ENCODE data around the gene LMO7. TPM values are rescaled to one million over a fixed set of nuclear protein-coding genes. Genes with fewer than 3 reads are reported as not detected.

The LMO7 gene
- total and polyA plus RNA-seq, 2 of the 13 experiments (the other 11 are each of a cell fraction or from before 2014, with no cell fraction given) = 34.0 to 121 TPM

GRCh38 chr13:75723901-75724300, 87.8 kb downstream of the LMO7 start:
- Histone ChIP-seq H3K4me3 (replicated peaks in 1 of 3; ENCODE audit: insufficient read depth in 1 of 3, low read depth in 2 of 3, low read length in 3 of 3) (no peak overlapping the region), H3K4me1 (ENCODE audit: insufficient read depth, low read length) (no peaks in the 10 kb centered on the region), H3K36me3 (replicated peaks in 1 of 2; ENCODE audit: control insufficient read depth in 1 of 2, insufficient read depth in 2 of 2, low read length in 2 of 2) (no peaks in the 10 kb centered on the region), H3K9me3 (ENCODE audit: low read length) (no peaks in the 10 kb centered on the region), H3K4me2 (ENCODE audit: low read depth, low read length) (no peak overlapping the region), H2AFZ (ENCODE audit: low read length) (no peak overlapping the region), H3K79me2 (ENCODE audit: insufficient read depth, low read length) (no peaks in the 10 kb centered on the region), H4K20me1 (ENCODE audit: insufficient read depth, low read length) (no peaks in the 10 kb centered on the region), H3K27ac (ENCODE audit: extremely low read length, insufficient read depth, low read length) (no peak overlapping the region), H3K27me3 (ENCODE audit: control insufficient read depth in 1 of 2, insufficient read depth in 2 of 2, low read length in 2 of 2) (no peaks in the 10 kb centered on the region; a peak in 1 of 5 replicates), H3K9ac (ENCODE audit: insufficient read depth, low read depth, low read length) (no peak overlapping the region)
- ChIA-PET CTCF (ENCODE audit: low intra/inter-chr PET ratio, low total read pairs) (no interaction called here), POLR2A (no interaction called here)
- in situ Hi-C loops (cut with HindIII; ENCODE audit: extremely low pct_ligation_motif_present, low pct_unique_long_range_greater_than_20kb) = no loop called here
- intact Hi-C loops (cut with micrococcal nuclease; ENCODE audit: unreplicated experiment) = no loop called here
- no peak for ATAC-seq
- DNase-seq (ENCODE audit: low spot score) = no peak
- BruUV-seq (replicated peaks) = no TSS peak
- no peak for FAIRE-seq
- TF ChIP-seq CBX5 (CRISPR knock-in tag; IDR thresholded peaks at IDR 0.05; ENCODE audit: borderline replicate concordance) = no peak
- no peak for TF ChIP-seq MAFK (conservative IDR thresholded peaks at IDR 0.05 in 1 of 2, IDR thresholded peaks at IDR 0.05 in 1 of 2; ENCODE audit: low read length in 2 of 2)
- TF ChIP-seq RBFOX2 (IDR thresholded peaks at IDR 0.05; ENCODE audit: low read depth, low read length) = no peak
- TF ChIP-seq SMC3 (IDR thresholded peaks at IDR 0.05; ENCODE audit: low read length) = no peak
- no peak for TF ChIP-seq ZSCAN30 (CRISPR knock-in tag; IDR thresholded peaks at IDR 0.05)
- no peak for TF ChIP-seq PHF8 (CRISPR knock-in tag; IDR thresholded peaks at IDR 0.05)
- TF ChIP-seq LCORL (IDR thresholded peaks at IDR 0.05) = no peak
- TF ChIP-seq LCORL (CRISPR knock-in tag; IDR thresholded peaks at IDR 0.05) = no peak

DNA sequence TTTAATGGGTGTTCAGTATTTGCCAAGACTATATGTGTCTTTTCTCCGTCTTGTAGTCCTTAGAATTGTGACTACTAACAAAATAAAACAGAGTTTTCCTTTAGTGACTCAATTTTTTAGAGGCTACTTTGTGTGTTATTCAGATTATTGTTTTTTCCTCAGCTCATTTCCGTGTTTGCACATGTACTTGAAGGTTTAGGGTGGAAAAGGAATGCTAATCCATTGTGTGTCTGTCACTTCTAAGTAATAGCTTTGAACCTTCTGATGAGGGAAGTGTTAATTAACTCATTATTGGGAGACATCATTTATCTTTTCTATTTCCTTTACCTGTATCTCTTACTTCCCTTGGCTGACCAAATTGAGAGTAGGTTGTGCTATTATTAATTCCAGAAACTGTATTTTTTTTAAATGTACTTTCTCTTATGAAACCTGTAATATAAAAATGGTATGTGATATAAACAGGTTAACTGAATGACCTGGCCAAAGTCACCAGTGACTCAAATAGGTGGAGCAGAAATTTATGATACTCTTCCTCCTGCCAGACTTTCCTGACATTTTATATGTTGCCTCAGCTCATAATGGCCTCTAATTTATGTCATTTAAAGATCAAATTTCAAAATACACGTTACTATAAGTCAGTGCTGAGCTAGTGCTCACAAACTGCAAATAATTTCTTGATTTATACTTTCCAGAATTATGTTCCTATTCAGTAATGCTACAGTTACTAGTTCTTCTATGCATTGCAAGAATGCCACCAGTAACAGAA, 88.8 kb downstream of the LMO7 start:
- CTCF ChIA-PET (ENCODE audit: low intra/inter-chr PET ratio, low total read pairs) = no interaction called here
- ATAC-seq = no peak
- intact Hi-C loops (cut with micrococcal nuclease; ENCODE audit: unreplicated experiment) = no loop called here
- TF ChIP-seq ZC3H13 (CRISPR knock-in tag; IDR thresholded peaks at IDR 0.05) (no peak), LCORL (IDR thresholded peaks at IDR 0.05) (no peak), LCORL (CRISPR knock-in tag; IDR thresholded peaks at IDR 0.05) (no peak), ZNF136 (CRISPR knock-in tag; IDR thresholded peaks at IDR 0.05; ENCODE audit: low read depth) (no peak), MBNL3 (CRISPR knock-in tag; conservative IDR thresholded peaks at IDR 0.05) (no peak), ZBTB20 (CRISPR knock-in tag; IDR thresholded peaks at IDR 0.05; ENCODE audit: borderline replicate concordance, low read depth) (no peak), SRY (CRISPR knock-in tag; IDR thresholded peaks at IDR 0.05) (no peak), ZNF383 (CRISPR knock-in tag; IDR thresholded peaks at IDR 0.05; ENCODE audit: borderline replicate concordance) (no peak), ELF4 (CRISPR knock-in tag; IDR thresholded peaks at IDR 0.05; ENCODE audit: borderline replicate concordance) (no peak), RORA (CRISPR knock-in tag; IDR thresholded peaks at IDR 0.05) (no peak)
- TF ChIP-seq, protein P1, sequence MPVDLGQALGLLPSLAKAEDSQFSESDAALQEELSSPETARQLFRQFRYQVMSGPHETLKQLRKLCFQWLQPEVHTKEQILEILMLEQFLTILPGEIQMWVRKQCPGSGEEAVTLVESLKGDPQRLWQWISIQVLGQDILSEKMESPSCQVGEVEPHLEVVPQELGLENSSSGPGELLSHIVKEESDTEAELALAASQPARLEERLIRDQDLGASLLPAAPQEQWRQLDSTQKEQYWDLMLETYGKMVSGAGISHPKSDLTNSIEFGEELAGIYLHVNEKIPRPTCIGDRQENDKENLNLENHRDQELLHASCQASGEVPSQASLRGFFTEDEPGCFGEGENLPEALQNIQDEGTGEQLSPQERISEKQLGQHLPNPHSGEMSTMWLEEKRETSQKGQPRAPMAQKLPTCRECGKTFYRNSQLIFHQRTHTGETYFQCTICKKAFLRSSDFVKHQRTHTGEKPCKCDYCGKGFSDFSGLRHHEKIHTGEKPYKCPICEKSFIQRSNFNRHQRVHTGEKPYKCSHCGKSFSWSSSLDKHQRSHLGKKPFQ (CRISPR knock-in tag; IDR thresholded peaks at IDR 0.05; ENCODE audit: insufficient replicate concordance) = no peak

More for the DNA sequence above, 88.8 kb downstream of the LMO7 start:
- BruUV-seq (replicated peaks) = no TSS peak
- Histone ChIP-seq H3K4me3 (replicated peaks in 1 of 3; ENCODE audit: insufficient read depth in 1 of 3, low read depth in 2 of 3, low read length in 3 of 3) (no peak overlapping the region), H3K9ac (ENCODE audit: insufficient read depth, low read depth, low read length) (no peak overlapping the region), H4K20me1 (ENCODE audit: insufficient read depth, low read length) (no peaks in the 10 kb centered on the region), H3K4me1 (ENCODE audit: insufficient read depth, low read length) (no peaks in the 10 kb centered on the region), H3K36me3 (replicated peaks in 1 of 2; ENCODE audit: control insufficient read depth in 1 of 2, insufficient read depth in 2 of 2, low read length in 2 of 2) (no peaks in the 10 kb centered on the region), H3K9me3 (ENCODE audit: low read length) (no peaks in the 10 kb centered on the region), H3K27ac (ENCODE audit: extremely low read length, insufficient read depth, low read length) (no peak overlapping the region), H2AFZ (ENCODE audit: low read length) (no peak overlapping the region), H3K4me2 (ENCODE audit: low read depth, low read length) (no peak overlapping the region), H3K27me3 (ENCODE audit: control insufficient read depth in 1 of 2, insufficient read depth in 2 of 2, low read length in 2 of 2) (no peaks in the 10 kb centered on the region; a peak in 1 of 5 replicates), H3K79me2 (ENCODE audit: insufficient read depth, low read length) (no peaks in the 10 kb centered on the region)
- 72% methylated on average over 3 of the region's 3 CpGs for WGBS (ENCODE audit: low lambda C conversion rate)
- POLR2A ChIA-PET = no interaction called here
- no peak for FAIRE-seq
- in situ Hi-C loops (cut with HindIII; ENCODE audit: extremely low pct_ligation_motif_present, low pct_unique_long_range_greater_than_20kb) = no loop called here
- no peak for DNase-seq (ENCODE audit: low spot score)

Data from HepG2 (cell line).